ENCODE data around the gene TEX12.

DNA sequence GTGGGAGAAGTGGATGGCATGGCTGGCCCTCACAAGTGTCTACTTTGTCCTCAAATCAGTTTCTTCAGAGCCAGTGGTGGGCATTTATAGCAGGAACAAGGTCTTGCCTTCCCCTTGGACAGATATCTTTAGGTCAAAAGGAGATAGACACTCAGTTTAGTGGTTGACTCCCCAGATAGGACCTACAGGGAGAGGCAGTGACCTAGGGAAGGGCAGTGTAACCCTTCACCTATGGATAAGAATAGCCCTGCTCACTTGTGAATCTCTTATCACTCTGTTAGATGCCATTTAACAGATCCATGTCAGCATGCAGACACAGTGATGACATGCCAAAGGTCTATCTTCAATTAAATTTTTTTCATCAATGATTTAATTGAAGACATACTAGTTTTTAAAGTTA lies 19.1 kb downstream of the TEX12 start:
- TF ChIP-seq MAZ (IDR thresholded peaks at IDR 0.05; ENCODE audit: borderline replicate concordance, low read depth, low read length) (no peak), MXI1 (IDR thresholded peaks at IDR 0.05; ENCODE audit: borderline replicate concordance, low read depth, low read length) (no peak), POLR2A (IDR thresholded peaks at IDR 0.05; ENCODE audit: low read depth, low read length) (no peak)
- TF ChIP-seq, protein P1, sequence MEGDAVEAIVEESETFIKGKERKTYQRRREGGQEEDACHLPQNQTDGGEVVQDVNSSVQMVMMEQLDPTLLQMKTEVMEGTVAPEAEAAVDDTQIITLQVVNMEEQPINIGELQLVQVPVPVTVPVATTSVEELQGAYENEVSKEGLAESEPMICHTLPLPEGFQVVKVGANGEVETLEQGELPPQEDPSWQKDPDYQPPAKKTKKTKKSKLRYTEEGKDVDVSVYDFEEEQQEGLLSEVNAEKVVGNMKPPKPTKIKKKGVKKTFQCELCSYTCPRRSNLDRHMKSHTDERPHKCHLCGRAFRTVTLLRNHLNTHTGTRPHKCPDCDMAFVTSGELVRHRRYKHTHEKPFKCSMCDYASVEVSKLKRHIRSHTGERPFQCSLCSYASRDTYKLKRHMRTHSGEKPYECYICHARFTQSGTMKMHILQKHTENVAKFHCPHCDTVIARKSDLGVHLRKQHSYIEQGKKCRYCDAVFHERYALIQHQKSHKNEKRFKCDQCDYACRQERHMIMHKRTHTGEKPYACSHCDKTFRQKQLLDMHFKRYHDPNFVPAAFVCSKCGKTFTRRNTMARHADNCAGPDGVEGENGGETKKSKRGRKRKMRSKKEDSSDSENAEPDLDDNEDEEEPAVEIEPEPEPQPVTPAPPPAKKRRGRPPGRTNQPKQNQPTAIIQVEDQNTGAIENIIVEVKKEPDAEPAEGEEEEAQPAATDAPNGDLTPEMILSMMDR (conservative IDR thresholded peaks at IDR 0.05; ENCODE audit: low read depth, low read length) = no peak
- TF ChIP-seq, protein P2, sequence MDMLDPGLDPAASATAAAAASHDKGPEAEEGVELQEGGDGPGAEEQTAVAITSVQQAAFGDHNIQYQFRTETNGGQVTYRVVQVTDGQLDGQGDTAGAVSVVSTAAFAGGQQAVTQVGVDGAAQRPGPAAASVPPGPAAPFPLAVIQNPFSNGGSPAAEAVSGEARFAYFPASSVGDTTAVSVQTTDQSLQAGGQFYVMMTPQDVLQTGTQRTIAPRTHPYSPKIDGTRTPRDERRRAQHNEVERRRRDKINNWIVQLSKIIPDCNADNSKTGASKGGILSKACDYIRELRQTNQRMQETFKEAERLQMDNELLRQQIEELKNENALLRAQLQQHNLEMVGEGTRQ (IDR thresholded peaks at IDR 0.05; ENCODE audit: low read depth, low read length) = no peak

Measured in IMR-90 (cell line).